ENCODE measurements around the gene PAX5. TPM values are rescaled to one million over a fixed set of nuclear protein-coding genes. Genes with fewer than 3 reads are reported as not detected.

PAX5 gene
- polyA plus RNA-seq, 3 donors: 0.03 to 0.15 TPM; not detected in 1

DNA sequence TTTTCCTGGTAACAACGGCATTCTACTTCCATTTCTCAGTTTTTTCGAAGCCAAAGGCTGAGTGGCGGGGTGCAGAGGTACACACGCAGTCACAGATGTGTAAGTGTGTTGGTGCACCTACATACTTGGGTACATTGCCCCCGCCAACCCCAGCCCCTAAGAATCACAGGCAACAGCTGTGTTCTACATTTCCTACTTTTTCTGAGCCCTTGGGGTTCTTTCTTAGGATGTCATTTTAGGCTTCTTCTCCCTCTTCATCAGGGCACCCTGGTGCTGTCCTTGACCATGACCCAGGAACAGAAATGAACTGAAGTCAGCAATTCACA is 104.8 kb downstream of the PAX5 start:
- WGBS (ENCODE audit: insufficient coverage): no CpG with 5 or more reads among the region's 5 CpGs
- Mint-ChIP-seq H3K36me3 (no peaks in the 10 kb centered on the region), H3K27ac (no peak overlapping the region), H3K9me3 (peaks cover 0 to 5% (median 3%) of the 10 kb centered on the region in 7 donors), H3K27me3 (ENCODE audit: low read depth in 3 of 3) (peaks cover 7 to 20% (median 12%) of the 10 kb centered on the region in 3 donors), H3K4me3 (no peak overlapping the region), H3K4me1 (no peaks in the 10 kb centered on the region)
- H3K27ac ChIP-seq (ENCODE audit: low read depth in 1 of 2, low read length in 2 of 2): no peak overlapping the region
- no peaks in the 10 kb centered on the region for H3K36me3 ChIP-seq (replicated peaks in 1 of 2; ENCODE audit: control insufficient read depth in 1 of 2, insufficient read depth in 2 of 2, low read length in 2 of 2)
- H4K20me1 ChIP-seq (ENCODE audit: insufficient read depth, low read length): no peaks in the 10 kb centered on the region
- H2AFZ ChIP-seq (ENCODE audit: insufficient read depth, low read depth, low read length, poor library complexity, severe bottlenecking): no peak overlapping the region
- no peak overlapping the region for H3K9ac ChIP-seq (ENCODE audit: insufficient read depth, low read length, poor library complexity, severe bottlenecking)
- no peaks in the 10 kb centered on the region for H3K4me1 ChIP-seq (ENCODE audit: control insufficient read depth in 1 of 2, insufficient read depth in 2 of 2, low read length in 2 of 2)
- no peaks in the 10 kb centered on the region for H3K79me2 ChIP-seq (ENCODE audit: insufficient read depth, low read length)
- H3K4me3 ChIP-seq (replicated peaks in 1 of 3; ENCODE audit: low read depth in 2 of 3, low read length in 3 of 3): no peak overlapping the region
- intact Hi-C loops (cut with micrococcal nuclease): no loop called here
- DNase-seq: no peak
- H3K27me3 ChIP-seq (ENCODE audit: control insufficient read depth in 2 of 2, insufficient read depth in 2 of 2, low read length in 2 of 2): no peaks in the 10 kb centered on the region
- TF ChIP-seq, protein P1, sequence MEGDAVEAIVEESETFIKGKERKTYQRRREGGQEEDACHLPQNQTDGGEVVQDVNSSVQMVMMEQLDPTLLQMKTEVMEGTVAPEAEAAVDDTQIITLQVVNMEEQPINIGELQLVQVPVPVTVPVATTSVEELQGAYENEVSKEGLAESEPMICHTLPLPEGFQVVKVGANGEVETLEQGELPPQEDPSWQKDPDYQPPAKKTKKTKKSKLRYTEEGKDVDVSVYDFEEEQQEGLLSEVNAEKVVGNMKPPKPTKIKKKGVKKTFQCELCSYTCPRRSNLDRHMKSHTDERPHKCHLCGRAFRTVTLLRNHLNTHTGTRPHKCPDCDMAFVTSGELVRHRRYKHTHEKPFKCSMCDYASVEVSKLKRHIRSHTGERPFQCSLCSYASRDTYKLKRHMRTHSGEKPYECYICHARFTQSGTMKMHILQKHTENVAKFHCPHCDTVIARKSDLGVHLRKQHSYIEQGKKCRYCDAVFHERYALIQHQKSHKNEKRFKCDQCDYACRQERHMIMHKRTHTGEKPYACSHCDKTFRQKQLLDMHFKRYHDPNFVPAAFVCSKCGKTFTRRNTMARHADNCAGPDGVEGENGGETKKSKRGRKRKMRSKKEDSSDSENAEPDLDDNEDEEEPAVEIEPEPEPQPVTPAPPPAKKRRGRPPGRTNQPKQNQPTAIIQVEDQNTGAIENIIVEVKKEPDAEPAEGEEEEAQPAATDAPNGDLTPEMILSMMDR (IDR thresholded peaks at IDR 0.05): no peak
- no peaks in the 10 kb centered on the region for H3K9me3 ChIP-seq (replicated peaks in 1 of 2; ENCODE audit: control insufficient read depth in 1 of 2, insufficient read depth in 1 of 2, low read length in 2 of 2)
- no peak overlapping the region for H3K4me2 ChIP-seq (replicated peaks; ENCODE audit: extremely low read depth, low read length, poor library complexity, severe bottlenecking)

DNA sequence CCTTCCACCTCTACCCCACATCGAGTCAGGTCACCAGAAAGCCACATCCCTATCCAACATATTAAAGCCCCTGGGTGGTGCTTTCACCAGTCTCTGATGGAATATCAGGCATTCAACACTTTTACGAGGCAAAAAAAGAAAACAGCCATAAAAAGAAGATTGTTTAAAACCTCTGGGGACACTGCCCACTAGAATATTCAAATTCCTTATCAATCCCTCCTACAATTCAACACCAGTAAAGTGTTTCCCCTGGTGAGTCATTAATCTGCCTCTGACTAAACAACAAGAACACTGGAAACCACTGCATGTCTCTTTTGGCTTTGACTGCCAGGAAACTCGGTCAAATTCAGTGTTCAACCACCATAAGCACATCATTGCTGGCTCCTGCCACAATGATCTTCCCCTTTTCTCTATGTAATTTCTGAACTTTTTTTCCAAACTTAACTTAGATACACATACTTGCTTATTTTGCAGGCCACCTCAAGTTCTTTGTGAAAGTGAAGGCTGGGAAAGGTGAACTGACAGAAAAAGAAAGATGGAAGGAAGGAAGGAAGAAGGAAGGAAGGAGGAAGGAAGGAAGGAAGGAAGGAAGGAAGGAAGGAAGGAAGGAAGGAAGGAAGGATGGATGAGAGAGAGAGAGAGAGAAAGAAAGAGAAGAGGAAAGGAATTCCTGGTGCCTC is 105.3 kb downstream of the PAX5 start:
- H3K36me3 Mint-ChIP-seq: no peaks in the 10 kb centered on the region
- intact Hi-C loops (cut with micrococcal nuclease): no loop called here
- peaks cover 0 to 5% (median 3%) of the 10 kb centered on the region in 7 donors for H3K9me3 Mint-ChIP-seq
- no peak overlapping the region for H3K27ac Mint-ChIP-seq
- H3K27me3 ChIP-seq (ENCODE audit: control insufficient read depth in 2 of 2, insufficient read depth in 2 of 2, low read length in 2 of 2): no peaks in the 10 kb centered on the region
- H3K27me3 Mint-ChIP-seq (ENCODE audit: low read depth in 3 of 3): peaks cover 7 to 20% (median 12%) of the 10 kb centered on the region in 3 donors
- H3K27ac ChIP-seq (ENCODE audit: low read depth in 1 of 2, low read length in 2 of 2): no peak overlapping the region
- H3K4me2 ChIP-seq (replicated peaks; ENCODE audit: extremely low read depth, low read length, poor library complexity, severe bottlenecking): no peak overlapping the region
- no peak overlapping the region for H2AFZ ChIP-seq (ENCODE audit: insufficient read depth, low read depth, low read length, poor library complexity, severe bottlenecking)
- H4K20me1 ChIP-seq (ENCODE audit: insufficient read depth, low read length): no peaks in the 10 kb centered on the region
- no peaks in the 10 kb centered on the region for H3K4me1 Mint-ChIP-seq
- no peak for DNase-seq
- H3K79me2 ChIP-seq (ENCODE audit: insufficient read depth, low read length): no peaks in the 10 kb centered on the region
- no peak overlapping the region for H3K9ac ChIP-seq (ENCODE audit: insufficient read depth, low read length, poor library complexity, severe bottlenecking)
- TF ChIP-seq, protein P1 (IDR thresholded peaks at IDR 0.05): no peak
- H3K4me3 ChIP-seq (replicated peaks in 1 of 3; ENCODE audit: low read depth in 2 of 3, low read length in 3 of 3): no peak overlapping the region
- no peaks in the 10 kb centered on the region for H3K4me1 ChIP-seq (ENCODE audit: control insufficient read depth in 1 of 2, insufficient read depth in 2 of 2, low read length in 2 of 2)
- no peaks in the 10 kb centered on the region for H3K9me3 ChIP-seq (replicated peaks in 1 of 2; ENCODE audit: control insufficient read depth in 1 of 2, insufficient read depth in 1 of 2, low read length in 2 of 2)
- no peak overlapping the region for H3K4me3 Mint-ChIP-seq
- 7% methylated on average over 3 of the region's 3 CpGs for WGBS (ENCODE audit: insufficient coverage)
- H3K36me3 ChIP-seq (replicated peaks in 1 of 2; ENCODE audit: control insufficient read depth in 1 of 2, insufficient read depth in 2 of 2, low read length in 2 of 2): no peaks in the 10 kb centered on the region
